ENCODE data around the gene GSAP. TPM values are rescaled to one million over a fixed set of nuclear protein-coding genes. Genes with fewer than 3 reads are reported as not detected.

The GSAP gene
- total and polyA plus RNA-seq, 7 donors, result 1.3 to 4.2 (median 2.0) TPM

- WGBS, 3 donors, result 68 to 86% (median 76%) methylated on average over 1 of the region's 1 CpG
- intact Hi-C loops (cut with DNase I), result no loop called here
- ATAC-seq (no peak), DNase-seq (no peak)
- Histone ChIP-seq H3K4me1 (no peaks in the 10 kb centered on the region), H3K27me3 (ENCODE audit: insufficient read depth in 3 of 3, low read length in 2 of 3) (no peaks in the 10 kb centered on the region), H3K4me3 (no peak overlapping the region), H3K36me3 (ENCODE audit: insufficient read depth in 1 of 2, low read depth in 1 of 2) (peaks cover 2 to 27% of the 10 kb centered on the region in 2 donors), H3K9me3 (no peaks in the 10 kb centered on the region), H3K27ac (no peak overlapping the region)
- no peak for TF ChIP-seq CTCF (IDR thresholded peaks at IDR 0.05)
Observed at GRCh38 chr7:77360104-77360503, 56.0 kb downstream of the GSAP start.

- H3K27me3 ChIP-seq (ENCODE audit: insufficient read depth in 3 of 3, low read length in 2 of 3), result no peaks in the 10 kb centered on the region
- TF ChIP-seq CTCF (IDR thresholded peaks at IDR 0.05), result no peak
- ATAC-seq, result no peak
- H3K36me3 ChIP-seq (ENCODE audit: insufficient read depth in 1 of 2, low read depth in 1 of 2), result peaks cover 2 to 33% of the 10 kb centered on the region in 2 donors
- 46 to 64% (median 63%) methylated on average over 1 of the region's 1 CpG for WGBS, 3 donors
- H3K4me1 ChIP-seq, result no peaks in the 10 kb centered on the region
- no peaks in the 10 kb centered on the region for H3K9me3 ChIP-seq
- DNase-seq, result no peak
- H3K4me3 ChIP-seq, result no peak overlapping the region
- intact Hi-C loops (cut with DNase I), result no loop called here
- H3K27ac ChIP-seq, result no peak overlapping the region
Observed at GRCh38 chr7:77359599-77359998, 56.5 kb downstream of the GSAP start.

GRCh38 chr7:77354914-77355313 lies 61.2 kb downstream of the GSAP start:
- peaks cover 6% of the 10 kb centered on the region for H3K4me1 ChIP-seq
- DNase-seq (no peak), ATAC-seq (no peak)
- peaks cover 2 to 35% of the 10 kb centered on the region in 2 donors for H3K36me3 ChIP-seq (ENCODE audit: insufficient read depth in 1 of 2, low read depth in 1 of 2)
- no peak overlapping the region for H3K4me3 ChIP-seq
- H3K27ac ChIP-seq, result no peak overlapping the region
- intact Hi-C loops (cut with DNase I), result no loop called here
- 91 to 98% (median 95%) methylated on average over 9 of the region's 9 CpGs for WGBS, 3 donors
- TF ChIP-seq CTCF (IDR thresholded peaks at IDR 0.05), result no peak
- H3K27me3 ChIP-seq (ENCODE audit: insufficient read depth in 3 of 3, low read length in 2 of 3), result no peaks in the 10 kb centered on the region
- no peaks in the 10 kb centered on the region for H3K9me3 ChIP-seq

GRCh38 chr7:77354484-77354883 lies 61.7 kb downstream of the GSAP start:
- no peak for ATAC-seq
- Histone ChIP-seq H3K4me3 (no peak overlapping the region), H3K9me3 (no peaks in the 10 kb centered on the region), H3K4me1 (peaks cover 6% of the 10 kb centered on the region), H3K36me3 (ENCODE audit: insufficient read depth in 1 of 2, low read depth in 1 of 2) (peaks cover 2 to 33% of the 10 kb centered on the region in 2 donors), H3K27me3 (ENCODE audit: insufficient read depth in 3 of 3, low read length in 2 of 3) (no peaks in the 10 kb centered on the region), H3K27ac (no peak overlapping the region)
- no peak for TF ChIP-seq CTCF (IDR thresholded peaks at IDR 0.05)
- no peak for DNase-seq
- intact Hi-C loops (cut with DNase I), result no loop called here
- 57% methylated on average over 2 of the region's 2 CpGs for WGBS, 3 donors

GRCh38 chr7:77353911-77354310 lies 62.2 kb downstream of the GSAP start:
- DNase-seq, result no peak
- H3K27ac ChIP-seq, result no peak overlapping the region
- no peaks in the 10 kb centered on the region for H3K27me3 ChIP-seq (ENCODE audit: insufficient read depth in 3 of 3, low read length in 2 of 3)
- intact Hi-C loops (cut with DNase I), result no loop called here
- no peak overlapping the region for H3K4me3 ChIP-seq
- H3K4me1 ChIP-seq, result peaks cover 6% of the 10 kb centered on the region
- H3K36me3 ChIP-seq (ENCODE audit: insufficient read depth in 1 of 2, low read depth in 1 of 2), result peaks cover 2 to 33% of the 10 kb centered on the region in 2 donors
- 64 to 71% (median 69%) methylated on average over 6 of the region's 6 CpGs for WGBS, 3 donors
- ATAC-seq, result no peak
- no peak for TF ChIP-seq CTCF (IDR thresholded peaks at IDR 0.05)
- no peaks in the 10 kb centered on the region for H3K9me3 ChIP-seq
